K562 (cell line): ENCODE results near the gene TXLNA. TPM values are rescaled to one million over a fixed set of nuclear protein-coding genes. Genes with fewer than 3 reads are reported as not detected.
A peak's percentile ranks its signal among the peaks of the same experiment; 100 is the strongest.

Source experiments
- AFF4 ChIP-seq: sonication (generic); formaldehyde crosslinking; IDR thresholded peaks from 2 replicates; pipeline ENCODE4 v1.8.0; 2023; ENCODE audit warnings: mild to moderate bottlenecking, missing genetic modification reagents
- ARID2 ChIP-seq: fragments of 450-650 bp; IDR thresholded peaks from 2 replicates; pipeline ENCODE4 v1.6.1; 2017; ENCODE audit warnings: antibody characterized with exemption, mild to moderate bottlenecking
- BACH1 ChIP-seq: fragments of 200-800 bp; sonication (Bioruptor generic); IDR thresholded peaks from 2 replicates; pipeline ENCODE4 v1.6.1; 2016; ENCODE audit warnings: missing genetic modification characterization, missing compliant biosample characterization
- CBX2 ChIP-seq: fragments of 200-600 bp; sonication (generic); IDR thresholded peaks from one replicate; pipeline ENCODE4 v1.6.1; 2012; ENCODE audit warnings: mild to moderate bottlenecking, low read length, inconsistent platforms; ENCODE audit not compliant: insufficient read depth, poor library complexity, severe bottlenecking
- DDX20 ChIP-seq: fragments of 450-650 bp; IDR thresholded peaks from 2 replicates; pipeline ENCODE4 v1.6.1; 2016; ENCODE audit warnings: missing genetic modification characterization, low read depth, mild to moderate bottlenecking, missing compliant biosample characterization, moderate library complexity
- FIP1L1 ChIP-seq: fragments of 200-400 bp; formaldehyde crosslinking; IDR thresholded peaks from 2 replicates; pipeline ENCODE4 v1.6.1; 2018; ENCODE audit warnings: mild to moderate bottlenecking, low read depth, low read length; ENCODE audit not compliant: poor library complexity, severe bottlenecking
- FOXO4 ChIP-seq: fragments of 450-650 bp; formaldehyde crosslinking; IDR thresholded peaks from 2 replicates; pipeline ENCODE4 v1.4.0; 2020; ENCODE audit warnings: mild to moderate bottlenecking, moderate library complexity
- LARP7 ChIP-seq: fragments of 450-650 bp; IDR thresholded peaks from 2 replicates; pipeline ENCODE4 v1.6.1; 2016
- NR2C2 ChIP-seq, 2 experiments: fragments of 200-800 bp in 1 of 2; sonication (Bioruptor generic) in 1 of 2; sonication (generic) in 1 of 2; formaldehyde crosslinking in 1 of 2; IDR thresholded peaks; 2 replicates each; pipeline versions ENCODE4 v1.6.1 to v1.8.0; 2016 to 2022; ENCODE audit warnings: mild to moderate bottlenecking in 1 of 2, missing compliant biosample characterization in 1 of 2, missing genetic modification characterization in 1 of 2, missing genetic modification reagents in 1 of 2
- PHTF2 ChIP-seq: fragments of 250-450 bp; sonication (Bioruptor Pico); IDR thresholded peaks from 2 replicates; pipeline ENCODE4 v1.5.0; 2021; ENCODE audit warnings: mild to moderate bottlenecking
- PRPF4 ChIP-seq: fragments of 200-400 bp; formaldehyde crosslinking; IDR thresholded peaks from one replicate; pipeline ENCODE4 v1.6.1; 2017; ENCODE audit warnings: low read length, low read depth, mild to moderate bottlenecking; ENCODE audit not compliant: insufficient read depth, poor library complexity, severe bottlenecking
- TRIM28 ChIP-seq: fragments of 450-650 bp; IDR thresholded peaks from 2 replicates; pipeline ENCODE4 v1.6.1; 2017
- ZBTB43 ChIP-seq: sonication (generic); formaldehyde crosslinking; IDR thresholded peaks from 2 replicates; pipeline ENCODE4 v1.8.0; 2023; ENCODE audit warnings: mild to moderate bottlenecking, missing genetic modification reagents
- ZBTB9 ChIP-seq: fragments of 450-650 bp; formaldehyde crosslinking; IDR thresholded peaks from 2 replicates; pipeline ENCODE4 v1.4.0; 2020; ENCODE audit warnings: mild to moderate bottlenecking, moderate library complexity
- ZNF263 ChIP-seq: sonication (generic); formaldehyde crosslinking; IDR thresholded peaks from 2 replicates; pipeline ENCODE4 v1.8.0; 2022; ENCODE audit warnings: mild to moderate bottlenecking, missing genetic modification reagents, borderline replicate concordance
- ZNF3 ChIP-seq: fragments of 250-450 bp; sonication (Bioruptor Pico); IDR thresholded peaks from 2 replicates; pipeline ENCODE4 v1.5.0; 2021; ENCODE audit warnings: mild to moderate bottlenecking, moderate library complexity
- ZNF583 ChIP-seq: fragments of 250-450 bp; sonication (Bioruptor Pico); IDR thresholded peaks from 2 replicates; pipeline ENCODE4 v1.4.0; 2020
- ZNF644 ChIP-seq: fragments of 200-800 bp; sonication (Bioruptor generic); IDR thresholded peaks from 2 replicates; pipeline ENCODE4 v1.6.1; 2016; ENCODE audit warnings: low read depth, missing genetic modification characterization, missing compliant biosample characterization
- polyA plus RNA-seq, 8 experiments: library from polyadenylated mRNA; depleted of rRNA in 4 of 8; stranded (reverse) in 5 of 8; unstranded in 3 of 8; fragments of >200 nt; fragmentation: Nextera tagmentation in 2 of 8; fragmentation: Illumina TruSeq in 1 of 8; extraction: Ambion mirVana in 2 of 8; extraction: Trizol in 1 of 8; gene quantifications; 2 replicates each; pipeline versions ENCODE4 v1.2.1 to v1.2.3, GENCODE V29; 2011 to 2014; ENCODE audit warnings: inconsistent platforms in 1 of 8, missing spikeins in 1 of 8
- total RNA-seq, 7 experiments: library from RNA; depleted of rRNA in 6 of 7; stranded (reverse); fragments of >200 nt in 6 of 7; fragmentation: Illumina TruSeq in 2 of 7; extraction: Trizol in 2 of 7; gene quantifications; 2 replicates each; pipeline versions ENCODE4 v1.2.1 to v1.2.3, GENCODE V29; 2011 to 2021; ENCODE audit warnings: low replicate concordance in 1 of 7

The TXLNA gene
- total and polyA plus RNA-seq, 9 of the 15 experiments (the other 6 are each of a cell fraction or from before 2014, with no cell fraction given) = 9.2 to 54.5 (median 39.3) TPM

- TF ChIP-seq PRPF4 = no peak
- TF ChIP-seq ZNF583 = no peak
- no peak for TF ChIP-seq CBX2
- no peak for TF ChIP-seq DDX20 (tag)
- no peak for TF ChIP-seq ZBTB43
- TF ChIP-seq ZNF644 (tag) = no peak
- TF ChIP-seq LARP7 = no peak
- peak; percentile 39; the same call in 1 of the 2 replicates for TF ChIP-seq ZNF263
- peak; percentile 76; the same call in 1 of the 2 replicates for TF ChIP-seq AFF4 (CRISPR knock-in tag)
- no peak for TF ChIP-seq FOXO4 (CRISPR knock-in tag)
- no peak for TF ChIP-seq ZNF3 (CRISPR knock-in tag)
- no peak for TF ChIP-seq PHTF2 (CRISPR knock-in tag)
- TF ChIP-seq FIP1L1 = peak; percentile 74
- TF ChIP-seq TRIM28 = 0 out of 2 replicates have a peak, but pooled peaks have one; percentile 35
- TF ChIP-seq BACH1 (tag) = no peak
- TF ChIP-seq ARID2 = no peak
- TF ChIP-seq NR2C2 (CRISPR knock-in tag; IDR thresholded peaks at IDR 0.05) = peak; percentile 35; the same call in 1 of the 2 replicates
- no peak for TF ChIP-seq NR2C2 (tag; IDR thresholded peaks at IDR 0.05)
- peak; percentile 75; the same call in 1 of the 2 replicates for TF ChIP-seq ZBTB9
These were observed 26.2 kb downstream of the TXLNA start, which contains the start of gene IQCC (continued) for GRCh38 chr1:32205401-32206370.
